Non-pigmented ciliary epithelial cell (primary cell): ENCODE measurements around the gene EAPP.
"Not testable (repeated sequence)": the region's sequence is repeated elsewhere in the genome, so short reads cannot be mapped to it uniquely, and the experiment has no call there.

Experiments
- DNase-seq: peaks from one replicate; pipeline ENCODE4 v3.0.0-alpha.2; 2010; ENCODE audit warnings: low read depth

EAPP gene

GRCh38 chr14:34539407-34540180 is at the start of gene EAPP:
Gene EAPP (minus strand): TSS chr14:34539701. CDS start chr14:34539628, 73 bp downstream.
- DNase-seq: peak; percentile 87

GRCh38 chr14:34583525-34583924 is 44.0 kb upstream of the EAPP start:
- DNase-seq: no peak

- no peak for DNase-seq
Observed at GRCh38 chr14:34582117-34582680, 42.7 kb upstream of the EAPP start.

- DNase-seq: no peak
Observed at GRCh38 chr14:34580381-34580780, 40.9 kb upstream of the EAPP start.

GRCh38 chr14:34571771-34572170 is 32.3 kb upstream of the EAPP start:
- no peak for DNase-seq

- DNase-seq: no peak
Observed at GRCh38 chr14:34569750-34570149, 30.2 kb upstream of the EAPP start.

GRCh38 chr14:34568803-34569202 is 29.3 kb upstream of the EAPP start:
- no peak for DNase-seq

GRCh38 chr14:34562776-34563150 is 23.3 kb upstream of the EAPP start:
- DNase-seq: no peak

- not testable (repeated sequence) for DNase-seq
Observed at GRCh38 chr14:34562037-34562775, 22.7 kb upstream of the EAPP start.

- not testable (repeated sequence) for DNase-seq
Observed at GRCh38 chr14:34556498-34556829, 17.0 kb upstream of the EAPP start.

- DNase-seq: not testable (repeated sequence)
Observed at GRCh38 chr14:34555583-34556497, 16.3 kb upstream of the EAPP start.

- DNase-seq: no peak
Observed at GRCh38 chr14:34554540-34555250, 15.2 kb upstream of the EAPP start.

GRCh38 chr14:34549276-34549966 is 9.9 kb upstream of the EAPP start:
- DNase-seq: not testable (repeated sequence)

- no peak for DNase-seq
Observed at GRCh38 chr14:34548472-34548981, 9.0 kb upstream of the EAPP start.

- not testable (repeated sequence) for DNase-seq
Observed at GRCh38 chr14:34547136-34547520, 7.6 kb upstream of the EAPP start.

GRCh38 chr14:34546272-34547135 is 7.0 kb upstream of the EAPP start:
- not testable (repeated sequence) for DNase-seq

- not testable (repeated sequence) for DNase-seq
Observed at GRCh38 chr14:34540181-34541059, 919 bp upstream of the EAPP start.

GRCh38 chr14:34538871-34539406 is 562 bp downstream of the EAPP start:
- no peak for DNase-seq
